ENCODE data around the gene WDCP. TPM values are rescaled to one million over a fixed set of nuclear protein-coding genes. Genes with fewer than 3 reads are reported as not detected.

Gene WDCP
- total RNA-seq = 7.5 and 8.4 TPM in 2 replicates

GRCh38 chr2:24046930-24047702, at the start of gene WDCP:
WDCP (minus strand) TSS chr2:24047391; CDS start chr2:24039494, 7,897 bp downstream.

GRCh38 chr2:24084386-24085199, 37.4 kb upstream of the WDCP start, which contains the start of gene TP53I3:
TP53I3 (minus strand) TSS chr2:24084834; CDS start chr2:24084326, 508 bp downstream.

GRCh38 chr2:24075915-24076848, 29.0 kb upstream of the WDCP start, which contains the start of gene SF3B6:
SF3B6 (minus strand) TSS chr2:24076326; CDS start chr2:24076229, 97 bp downstream.

GRCh38 chr2:24049485-24050021, 2.4 kb upstream of the WDCP start, which contains the start of gene FKBP1B:
FKBP1B (plus strand) TSS chr2:24049741; CDS start chr2:24049850, 109 bp downstream.

GRCh38 chr2:24009680-24010476, 37.3 kb downstream of the WDCP start, which contains the start of gene MFSD2B:
MFSD2B (plus strand) TSS chr2:24010085; CDS start chr2:24010097, 12 bp downstream.

Small RNA genes within 50 kb of the gene (small RNA-seq; reads per million reads assigned to genes)
- gene RN7SL610P = not detected
- 0.33 reads per million for gene RNU6-370P

Other genes starting within 250 kb of the WDCP start
- 11.1 and 16.4 TPM in 2 replicates for gene ATAD2B, start 120.3 kb downstream of the WDCP start, total RNA-seq
- gene UBXN2A, start 106.9 kb downstream of the WDCP start, total RNA-seq = 13.1 and 16.4 TPM in 2 replicates
- gene MFSD2B, start 37.3 kb downstream of the WDCP start, total RNA-seq = 0.12 and 0.16 TPM in 2 replicates
- gene FKBP1B, start 2.4 kb upstream of the WDCP start, total RNA-seq = 5.2 TPM in 2 replicates
- gene SF3B6, start 28.9 kb upstream of the WDCP start, total RNA-seq = 57.9 and 70.6 TPM in 2 replicates
- gene TP53I3, start 37.4 kb upstream of the WDCP start, total RNA-seq = 47.4 and 50.8 TPM in 2 replicates
- gene PFN4, start 75.9 kb upstream of the WDCP start, total RNA-seq = 0.16 and 0.97 TPM in 2 replicates
- 8.0 and 10.1 TPM in 2 replicates for gene FAM228B, start 76.1 kb upstream of the WDCP start, total RNA-seq
- gene FAM228A, start 127.7 kb upstream of the WDCP start, total RNA-seq = 0.24 and 0.32 TPM in 2 replicates